HG02623 (cell line): ENCODE measurements around the gene ENKD1.
A peak's percentile ranks its signal among the peaks of the same experiment; 100 is the strongest.
"Not testable (repeated sequence)": the region's sequence is repeated elsewhere in the genome, so short reads cannot be mapped to it uniquely, and the experiment has no call there.

ENCODE experiments used
- ATAC-seq: cut with Tn5 transposase; IDR thresholded peaks from one replicate; pipeline ENCODE4 v1.9.1; 2021; ENCODE audit warnings: moderate library complexity; ENCODE audit not compliant: unreplicated experiment

ENKD1 gene, protein sequence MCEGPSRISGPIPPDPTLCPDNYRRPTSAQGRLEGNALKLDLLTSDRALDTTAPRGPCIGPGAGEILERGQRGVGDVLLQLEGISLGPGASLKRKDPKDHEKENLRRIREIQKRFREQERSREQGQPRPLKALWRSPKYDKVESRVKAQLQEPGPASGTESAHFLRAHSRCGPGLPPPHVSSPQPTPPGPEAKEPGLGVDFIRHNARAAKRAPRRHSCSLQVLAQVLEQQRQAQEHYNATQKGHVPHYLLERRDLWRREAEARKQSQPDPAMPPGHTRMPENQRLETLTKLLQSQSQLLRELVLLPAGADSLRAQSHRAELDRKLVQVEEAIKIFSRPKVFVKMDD

DNA sequence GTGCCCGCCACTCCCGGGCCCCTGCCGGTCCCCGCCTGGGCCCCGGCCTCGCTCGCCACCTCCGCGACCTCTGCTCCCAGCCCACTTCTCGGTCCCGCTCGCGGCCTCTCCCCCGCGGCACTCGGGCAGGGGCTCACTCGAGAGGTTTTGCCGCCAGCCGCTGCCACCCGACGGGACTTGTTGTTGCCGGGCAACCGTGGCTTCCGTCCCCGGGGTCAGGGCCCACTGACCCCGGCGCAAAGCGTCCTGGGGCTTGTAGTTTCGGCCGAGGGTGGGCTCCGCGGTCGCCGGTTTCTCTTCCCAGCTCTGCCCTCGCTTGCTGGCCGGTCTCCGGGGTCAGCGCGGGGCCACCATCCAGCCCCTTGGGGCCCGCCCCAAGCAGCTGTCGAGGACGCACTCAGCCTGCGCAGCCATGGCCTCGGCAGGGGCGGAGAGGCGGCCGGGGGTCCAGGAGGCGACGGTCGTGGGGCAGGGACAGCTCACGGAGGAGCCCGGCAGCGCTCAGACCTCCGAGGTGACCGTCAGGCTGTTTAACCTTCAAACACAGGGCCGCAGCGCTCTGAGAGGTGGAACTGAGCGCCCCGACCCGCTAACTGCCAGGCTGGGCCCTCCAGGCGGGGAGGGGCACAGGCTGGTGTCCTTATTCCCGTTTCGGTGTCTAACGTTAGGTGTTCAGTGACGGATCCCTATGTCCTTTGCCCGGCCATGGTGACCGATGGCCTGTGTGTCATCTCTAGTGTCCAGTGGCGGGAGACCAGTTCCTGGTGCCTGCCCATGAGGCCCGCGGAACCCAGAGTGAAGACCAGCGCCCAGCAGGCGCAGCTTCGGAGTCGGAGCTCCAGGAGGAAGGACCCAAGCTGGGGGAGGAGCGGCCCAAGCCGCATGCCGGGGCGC is at the start of gene ENKD1, which contains the start of gene C16orf86:
TSS of gene ENKD1 (minus strand) at position 192 of the 894 bp plus-strand sequence. CDS start 308 bp downstream, outside the sequence.
TSS of gene C16orf86 (plus strand) at position 256 of the 894 bp plus-strand sequence. CDS start at position 413, 157 bp downstream.
- ATAC-seq: peak; percentile 58

DNA sequence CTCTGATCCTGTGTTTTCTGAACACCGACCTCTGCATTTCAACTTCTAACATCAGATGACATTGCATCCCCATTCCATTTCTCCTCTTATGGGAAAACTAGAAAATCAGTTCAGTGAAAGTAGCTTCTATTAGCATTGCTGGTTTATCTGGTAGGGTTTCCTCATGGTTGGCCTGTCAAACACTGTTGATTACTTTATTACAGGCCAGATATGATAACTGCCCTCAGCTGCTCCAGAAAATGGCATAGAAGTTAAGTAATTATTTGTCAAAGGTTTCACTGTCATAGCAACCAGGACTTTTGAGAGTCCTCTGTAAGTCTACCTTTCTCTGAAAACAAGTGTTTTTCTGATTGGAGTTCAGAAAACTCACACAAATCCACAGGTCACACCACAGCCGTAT is 49.5 kb upstream of the ENKD1 start:
- no peak for ATAC-seq

DNA sequence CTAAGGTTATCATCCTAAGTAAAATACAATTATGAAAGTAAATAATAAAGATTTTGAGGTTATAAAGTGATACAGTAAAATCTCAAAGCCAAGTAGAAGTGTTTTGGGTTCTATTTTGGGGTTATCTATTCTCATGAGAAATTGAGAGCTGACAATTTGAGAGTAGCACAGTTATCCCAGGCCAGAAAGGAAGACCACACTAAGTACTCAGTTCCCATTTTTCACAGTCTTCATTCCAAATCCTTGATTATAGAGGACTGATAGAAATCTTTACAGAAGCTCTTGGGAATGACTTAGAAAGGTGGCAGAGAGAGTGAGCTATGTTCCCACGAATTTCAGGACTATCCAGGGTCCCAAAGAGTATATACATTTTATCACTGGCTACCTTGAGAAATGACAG is 48.0 kb upstream of the ENKD1 start:
- ATAC-seq: no peak

DNA sequence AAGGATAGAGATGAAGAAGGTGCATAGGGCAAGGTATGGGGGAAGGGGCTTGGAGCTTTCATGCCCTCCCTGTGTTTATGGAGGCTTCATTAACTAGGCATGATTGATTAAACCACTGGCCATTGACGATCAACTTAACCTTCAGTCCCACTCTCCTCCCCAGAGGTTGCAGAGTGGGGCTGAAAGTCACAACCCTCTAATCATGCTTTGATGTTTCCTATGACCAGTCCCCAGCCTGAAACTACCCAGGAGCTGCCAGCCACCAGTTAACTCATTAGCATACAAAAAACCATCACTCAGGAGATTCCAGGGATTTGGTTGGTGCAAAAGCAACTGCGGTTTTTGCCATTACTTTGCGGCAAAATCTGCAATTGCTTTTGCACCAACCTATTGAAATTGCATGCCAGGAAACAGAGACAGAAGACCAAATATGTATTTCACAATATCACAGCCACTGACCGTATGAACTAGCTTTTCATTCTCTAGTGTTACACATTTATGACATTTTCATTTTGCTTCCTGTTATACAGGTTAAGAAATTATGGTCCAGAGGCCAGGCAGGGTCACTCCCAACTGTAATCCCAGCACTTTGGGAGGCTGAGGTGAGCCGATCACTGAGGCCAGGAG is 47.2 kb upstream of the ENKD1 start:
- no peak for ATAC-seq

DNA sequence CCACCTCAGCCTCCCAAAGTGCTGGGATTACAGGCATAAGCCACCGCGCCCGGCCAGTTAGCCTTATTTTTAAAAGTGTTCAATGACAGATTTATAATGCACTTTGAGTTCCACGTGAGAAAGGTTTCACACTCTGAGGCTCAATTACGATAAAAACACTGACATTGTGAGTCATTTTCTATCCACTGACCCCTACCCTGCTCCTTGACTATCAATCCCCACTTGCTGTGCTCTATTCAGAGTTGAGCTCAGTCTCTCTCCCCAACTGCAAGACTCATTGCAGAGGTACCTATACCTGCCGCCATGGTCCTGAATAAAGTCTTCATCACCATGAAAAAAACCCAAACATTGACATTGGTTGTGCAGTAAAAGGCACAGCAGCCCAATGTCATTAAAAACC is 44.1 kb upstream of the ENKD1 start:
- no peak for ATAC-seq

DNA sequence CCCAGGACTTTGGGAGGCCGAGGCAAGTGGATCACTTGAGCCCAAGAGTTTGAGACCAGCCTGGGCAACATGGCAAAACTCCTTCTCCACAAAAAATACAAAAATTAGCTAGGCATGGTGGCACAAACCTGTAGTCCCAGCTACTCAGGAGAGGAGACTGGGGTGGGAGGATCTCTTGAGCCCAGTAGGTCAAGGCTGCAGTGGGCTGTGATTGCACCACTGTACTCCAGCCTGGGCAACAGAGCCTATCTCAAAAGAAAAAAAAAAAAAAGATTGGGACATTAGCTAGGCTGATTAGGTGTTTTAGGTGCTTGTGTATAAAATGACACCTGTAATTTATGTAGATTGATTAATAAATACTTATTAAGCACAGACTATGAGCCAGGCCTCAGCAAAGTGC is 42.5 kb upstream of the ENKD1 start:
- ATAC-seq: no peak

DNA sequence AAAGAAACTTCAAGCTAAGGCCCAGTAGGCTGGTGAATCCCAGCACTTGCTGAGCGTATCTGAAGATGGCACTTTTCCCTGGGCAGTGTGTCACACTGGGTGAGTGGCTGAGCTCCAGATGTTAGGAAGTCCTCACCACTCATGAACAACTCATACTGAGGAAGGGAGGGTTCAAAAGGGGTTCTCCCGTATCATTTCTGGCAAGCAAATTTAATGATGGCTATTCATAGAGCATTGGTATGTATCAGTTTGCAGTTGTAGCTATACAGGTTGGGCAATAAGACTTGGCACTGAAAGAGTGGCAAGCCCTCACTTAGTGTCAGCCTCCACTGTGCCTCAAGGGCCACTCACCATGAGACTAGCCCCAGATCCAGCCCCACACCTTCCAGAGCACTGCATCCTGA is 41.8 kb upstream of the ENKD1 start:
- no peak for ATAC-seq

DNA sequence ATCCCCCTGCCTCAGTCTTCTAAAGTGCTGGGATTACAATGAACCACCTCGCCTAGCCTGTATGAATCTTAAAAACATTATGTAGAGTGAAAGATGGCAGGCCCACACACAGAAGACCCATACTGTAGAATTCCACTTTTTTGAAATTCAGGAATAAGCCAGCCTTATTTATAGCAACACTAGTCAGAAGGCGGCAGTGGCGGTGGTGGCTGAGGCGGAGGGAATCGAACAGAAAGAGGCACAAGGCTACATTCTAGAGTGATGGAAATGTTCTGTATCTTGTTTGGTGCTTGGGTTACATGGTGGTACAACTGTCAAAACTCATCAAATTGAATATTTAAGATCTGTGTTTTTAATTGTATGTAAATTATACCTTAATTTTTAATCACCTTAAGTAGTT is 41.2 kb upstream of the ENKD1 start:
- no peak for ATAC-seq

DNA sequence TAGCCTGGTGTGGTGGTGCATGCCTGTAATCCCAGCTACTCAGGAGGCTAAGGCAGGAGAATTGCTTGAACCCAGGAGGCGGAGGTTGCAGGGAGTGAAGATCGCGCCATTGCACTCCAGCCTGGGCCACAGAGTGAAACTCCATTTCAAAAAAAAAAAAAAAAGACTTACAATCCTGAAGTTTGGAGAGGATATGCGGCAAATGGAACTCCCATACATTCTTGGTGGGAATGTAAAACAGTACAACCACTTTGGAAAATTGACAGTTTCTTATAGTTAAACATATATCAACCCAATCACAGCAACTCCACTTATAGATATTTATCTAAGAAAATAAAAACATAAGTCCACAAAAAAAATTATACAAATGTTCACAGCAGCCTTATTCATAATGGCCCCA is 40.7 kb upstream of the ENKD1 start:
- no peak for ATAC-seq

DNA sequence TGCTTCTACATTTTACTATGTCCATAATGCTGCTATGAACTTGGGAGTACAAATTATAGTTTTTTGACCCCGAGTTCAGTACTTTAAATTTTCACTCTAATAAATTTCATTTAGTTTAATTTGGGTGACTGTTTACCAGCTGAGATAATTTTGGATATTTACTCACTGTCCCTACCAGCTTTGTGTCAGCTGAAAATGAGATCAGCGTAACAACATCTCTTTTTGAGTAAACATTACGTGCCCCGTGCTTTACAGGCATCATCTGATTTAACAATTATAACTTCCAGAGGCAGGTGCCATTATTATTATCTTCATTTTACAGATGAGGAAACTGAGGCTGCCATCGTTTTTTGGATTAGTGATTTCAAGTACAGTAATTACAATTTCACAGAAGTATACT is 37.6 kb upstream of the ENKD1 start:
- ATAC-seq: no peak

DNA sequence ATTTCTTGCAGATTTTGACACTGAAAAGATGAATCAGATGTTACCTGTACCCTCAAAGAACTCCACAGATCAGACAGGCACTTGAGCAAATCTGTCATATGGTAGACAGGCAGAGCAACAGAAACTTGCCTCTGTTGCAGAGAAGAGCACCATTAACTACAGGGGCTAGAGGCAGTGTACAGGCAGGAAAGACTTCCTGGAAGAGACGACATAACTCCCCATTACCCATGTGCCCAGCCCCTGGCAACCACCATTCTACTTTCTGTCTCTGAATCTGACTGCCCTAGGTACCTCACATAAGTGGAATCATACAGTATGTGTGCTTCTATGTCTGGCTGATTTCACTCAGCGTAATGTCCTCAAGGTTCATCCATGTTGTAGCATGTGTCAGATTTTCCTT is 37.1 kb upstream of the ENKD1 start:
- ATAC-seq: no peak

DNA sequence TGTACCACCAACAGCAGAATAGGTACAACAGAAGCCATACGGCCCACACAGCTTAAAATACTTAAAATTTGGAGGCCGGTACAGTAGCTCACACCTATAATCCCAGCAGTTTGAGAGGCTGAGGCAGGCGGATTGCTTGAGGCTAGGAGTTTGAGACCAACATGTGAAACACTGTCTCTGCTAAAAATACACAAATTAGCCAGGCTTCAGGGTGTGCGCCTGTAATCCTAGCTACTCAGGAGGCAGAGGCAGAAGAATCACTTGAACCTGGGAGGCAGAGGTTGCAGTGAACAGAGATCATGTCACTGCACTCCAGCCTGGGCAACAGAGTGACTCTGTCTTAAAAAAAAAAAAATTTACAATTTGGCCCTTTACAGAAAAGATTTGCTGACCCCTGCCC is 35.6 kb upstream of the ENKD1 start:
- ATAC-seq: no peak

DNA sequence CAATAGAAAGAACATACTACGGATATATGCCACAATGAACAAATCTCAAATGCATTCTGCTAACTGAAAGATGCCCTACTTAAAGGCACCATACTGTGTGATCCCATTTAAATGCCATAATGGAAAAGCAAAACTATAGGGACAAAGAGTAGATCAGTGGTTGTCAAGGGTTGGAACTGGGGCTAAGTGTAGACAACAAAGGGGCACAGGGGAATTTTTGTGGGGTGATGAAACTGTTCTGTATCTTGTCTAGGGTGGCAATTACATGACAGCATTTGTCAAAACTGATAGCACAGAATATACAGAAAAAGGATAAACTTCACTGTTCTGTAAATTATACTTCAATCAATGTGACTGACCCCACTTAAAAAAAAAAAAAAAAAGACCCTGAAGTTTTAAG is 34.9 kb upstream of the ENKD1 start:
- no peak for ATAC-seq

DNA sequence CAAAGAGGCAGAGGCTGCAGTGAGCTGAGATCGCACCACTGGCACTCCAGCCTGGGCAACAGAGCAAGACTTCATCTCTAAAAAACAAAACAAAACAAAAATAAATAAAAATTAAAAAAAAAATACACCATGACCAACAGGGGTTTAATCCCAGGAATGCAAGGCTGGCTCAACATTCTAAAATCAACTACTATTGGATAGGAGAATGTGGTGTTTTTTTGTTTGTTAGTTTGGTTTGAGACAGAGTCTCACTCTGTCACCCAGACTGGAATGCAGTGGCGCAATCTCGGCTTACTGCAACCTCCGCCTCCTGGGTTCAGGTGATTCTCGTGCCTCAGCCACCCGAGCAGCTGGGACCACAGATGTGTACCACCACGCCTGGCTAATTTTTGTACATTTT is 32.7 kb upstream of the ENKD1 start:
- no peak for ATAC-seq

DNA sequence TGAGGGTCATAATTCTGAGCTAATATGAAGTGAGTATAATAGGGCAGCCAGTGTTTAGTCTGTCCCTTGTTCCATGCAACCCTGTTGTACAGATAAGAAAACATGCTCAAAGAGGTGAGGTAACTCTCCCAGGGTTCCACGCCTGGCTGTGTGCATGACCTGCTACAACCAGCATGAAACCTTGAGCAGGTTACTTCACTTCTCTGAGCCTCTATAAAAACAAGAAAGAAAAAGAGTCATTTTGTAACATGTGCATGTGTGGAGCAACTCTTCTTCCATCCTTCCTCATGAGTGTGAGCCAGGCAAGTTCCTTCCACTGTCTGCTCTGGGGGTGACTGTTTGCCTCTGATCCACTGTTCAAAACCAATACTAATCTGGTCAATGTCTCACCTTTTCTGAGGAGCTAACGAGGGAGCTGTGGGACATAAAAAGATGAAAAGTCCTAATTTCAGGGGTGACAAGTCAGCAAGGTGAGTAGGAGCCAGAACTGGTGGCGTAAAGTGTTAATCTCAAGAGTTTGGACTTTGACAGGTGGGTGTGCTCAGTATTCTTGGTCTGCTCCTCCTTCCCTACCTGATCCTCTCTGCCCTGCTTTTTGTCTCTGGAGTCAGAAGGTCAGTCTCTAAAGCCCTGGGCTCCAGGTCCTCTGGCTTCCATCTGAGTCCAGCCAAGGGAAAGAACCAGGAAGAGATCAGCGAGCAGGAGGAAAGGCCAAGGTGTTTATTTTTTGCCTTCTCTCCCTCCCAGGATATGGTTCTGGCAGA is 31.1 kb upstream of the ENKD1 start:
- ATAC-seq: no peak

DNA sequence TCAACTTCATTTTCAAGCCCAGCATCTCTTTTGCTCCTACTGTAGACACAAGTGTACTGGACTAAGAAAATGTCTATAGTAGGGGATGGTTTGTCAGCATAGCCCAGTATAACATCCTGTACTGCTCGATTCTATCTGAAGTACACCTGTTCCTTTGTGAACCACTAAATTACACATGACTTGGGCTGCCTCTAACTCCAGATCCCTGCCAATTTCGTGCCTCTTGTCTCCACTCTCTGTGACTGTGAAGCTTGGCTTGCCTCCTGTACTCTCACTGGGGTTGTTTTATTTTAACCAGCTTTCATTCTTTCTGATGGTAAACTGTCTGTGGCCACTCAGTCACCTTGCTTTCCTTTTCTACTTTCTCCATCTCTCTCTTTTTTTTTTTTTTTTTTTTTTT is 28.1 kb upstream of the ENKD1 start:
- no peak for ATAC-seq

DNA sequence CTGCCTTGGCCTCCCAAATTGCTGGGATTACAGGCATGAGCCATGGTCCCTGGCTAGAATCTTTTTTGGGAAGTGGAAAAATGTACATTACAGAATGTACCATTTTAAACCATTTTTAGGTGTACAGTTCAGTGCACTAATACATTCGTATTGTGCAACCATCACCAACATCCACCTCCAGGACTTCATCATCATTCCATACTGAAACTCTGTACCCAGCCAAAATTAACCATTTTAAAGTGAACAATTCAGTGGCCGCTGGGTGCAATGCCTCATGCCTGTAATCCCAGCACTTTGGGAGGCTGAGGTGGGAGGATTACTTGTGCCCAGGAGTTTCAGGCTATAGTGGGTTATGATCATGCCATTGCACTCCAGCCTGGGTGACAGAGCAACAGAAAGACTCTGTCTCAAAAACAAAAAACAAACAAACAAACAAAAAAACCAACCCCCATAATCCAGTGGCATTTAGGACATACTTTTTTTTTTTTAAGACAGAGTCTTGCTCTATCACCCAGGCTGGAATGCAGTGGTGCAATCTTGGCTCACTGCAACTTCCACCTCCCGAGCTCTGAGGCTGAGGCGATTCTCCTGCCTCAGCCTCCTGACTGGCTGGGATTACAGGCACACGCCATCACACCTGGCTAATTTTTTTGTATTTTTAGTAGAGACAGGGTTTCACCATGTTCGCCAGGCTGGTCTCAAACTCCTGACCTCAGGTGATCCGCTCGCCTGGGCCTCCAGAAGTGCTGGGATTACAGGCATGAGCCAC is 27.2 kb upstream of the ENKD1 start:
- not testable (repeated sequence) for ATAC-seq

DNA sequence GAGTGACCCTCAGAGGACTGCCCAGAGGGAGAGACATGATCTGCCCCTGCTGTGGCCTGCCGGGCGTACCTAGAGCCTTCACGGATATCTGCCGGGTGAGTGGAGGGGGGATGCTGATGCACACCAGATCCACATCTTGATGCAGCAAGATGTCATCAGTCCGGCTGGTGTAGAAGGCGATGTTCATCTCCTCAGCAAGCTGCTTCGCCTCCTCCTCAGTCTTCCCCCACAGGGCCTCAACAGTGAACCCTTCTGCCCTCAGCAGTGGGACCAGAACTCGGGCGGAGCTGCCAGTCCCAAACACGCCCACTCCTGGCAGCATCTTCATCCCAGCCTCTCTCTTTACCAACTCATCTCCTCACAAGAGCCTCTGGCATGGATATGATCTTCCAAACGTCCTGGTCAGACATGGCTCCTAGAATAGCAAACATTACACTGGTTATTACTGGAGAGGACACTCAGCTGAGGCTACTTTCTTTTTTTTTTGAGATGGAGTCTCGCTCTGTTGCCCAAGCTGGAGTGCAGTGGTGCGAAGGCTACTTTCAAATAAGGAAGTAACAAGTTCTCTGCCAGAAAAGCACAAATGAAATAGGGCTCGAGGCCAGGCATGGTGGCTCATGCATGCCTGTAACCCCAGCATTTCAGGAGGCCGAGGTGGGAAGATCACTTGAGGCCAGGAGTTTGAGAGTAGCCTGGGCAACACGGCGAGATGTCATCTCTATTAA is 19.0 kb upstream of the ENKD1 start:
- no peak for ATAC-seq

DNA sequence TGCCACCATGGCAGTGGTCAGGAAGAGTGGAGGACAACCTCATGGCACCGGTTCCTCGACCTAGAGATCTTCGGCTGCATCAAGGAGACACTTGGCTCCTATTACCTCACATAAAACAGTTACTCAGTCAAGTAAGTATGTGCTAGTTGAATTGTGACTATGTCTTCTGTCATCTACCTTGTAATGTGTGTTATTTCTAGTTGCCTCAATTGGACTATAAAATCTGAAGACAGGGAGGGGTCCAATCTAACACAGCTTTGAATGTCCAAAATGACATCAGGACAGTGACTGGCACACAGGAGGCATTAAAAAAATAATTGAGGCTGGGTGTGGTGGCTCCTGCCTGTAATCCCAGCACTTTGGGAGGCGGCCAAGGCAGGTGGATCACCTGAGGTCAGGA is 17.2 kb upstream of the ENKD1 start:
- no peak for ATAC-seq
